DND-41 (cell line): ENCODE results near the gene COLEC12.

Experiments used
- ATAC-seq: fragments of 200-7000 bp; cut with Tn5 transposase; 3 replicates; pipeline ENCODE4 v1.9.1; 2021; ENCODE audit warnings: low read depth; ENCODE audit not compliant: insufficient read depth
- DNase-seq: peaks from one replicate; pipeline ENCODE4 v3.0.0-alpha.2; 2020
- H2AFZ ChIP-seq: 2 replicates; pipeline ENCODE4 v1.6.0; 2012; ENCODE audit warnings: low read depth, low read length
- H3K27ac ChIP-seq: 2 replicates; pipeline ENCODE4 v1.5.1; 2012; ENCODE audit warnings: low read length, inconsistent platforms
- H3K27me3 ChIP-seq: fragments of 200-600 bp; sonication (generic); 2 replicates; pipeline ENCODE4 v1.6.0; 2012; ENCODE audit warnings: low read length, mild to moderate bottlenecking, inconsistent platforms; ENCODE audit not compliant: insufficient read depth, poor library complexity
- H3K36me3 ChIP-seq: 2 replicates; pipeline ENCODE4 v1.5.1; 2012; ENCODE audit warnings: low read length, inconsistent platforms; ENCODE audit not compliant: insufficient read depth
- H3K4me1 ChIP-seq: 2 replicates; pipeline ENCODE4 v1.5.1; 2012; ENCODE audit warnings: mild to moderate bottlenecking, low read length; ENCODE audit not compliant: insufficient read depth
- H3K4me2 ChIP-seq: 2 replicates; pipeline ENCODE4 v1.6.0; 2012; ENCODE audit warnings: mild to moderate bottlenecking, moderate library complexity, low read length, inconsistent platforms; ENCODE audit not compliant: insufficient read depth
- H3K4me3 ChIP-seq, 2 experiments: fragments of 200-600 bp in 1 of 2; shearing (Covaris generic) in 1 of 2; 2 replicates each; pipeline ENCODE4 v1.5.1; 2012 to 2016; ENCODE audit warnings: inconsistent platforms in 2 of 2, low read length in 2 of 2, mild to moderate bottlenecking in 2 of 2, low read depth in 1 of 2, moderate library complexity in 1 of 2
- H3K79me2 ChIP-seq: 2 replicates; pipeline ENCODE4 v1.6.0; 2012; ENCODE audit warnings: low read length, inconsistent platforms; ENCODE audit not compliant: insufficient read depth
- H3K9ac ChIP-seq: 2 replicates; pipeline ENCODE4 v1.6.0; 2012; ENCODE audit warnings: low read depth, mild to moderate bottlenecking, inconsistent platforms, low read length, moderate library complexity
- H3K9me3 ChIP-seq: 2 replicates; pipeline ENCODE4 v1.5.1; 2012; ENCODE audit warnings: low read length, moderate library complexity, mild to moderate bottlenecking, inconsistent platforms; ENCODE audit not compliant: insufficient read depth, severe bottlenecking
- H4K20me1 ChIP-seq: 2 replicates; pipeline ENCODE4 v1.6.0; 2012; ENCODE audit warnings: low read length; ENCODE audit not compliant: insufficient read depth
- EZH2 ChIP-seq: IDR thresholded peaks from 3 replicates; pipeline ENCODE4 v1.6.1; 2012; ENCODE audit warnings: borderline replicate concordance, low read depth, mild to moderate bottlenecking, moderate library complexity, low read length, inconsistent platforms; ENCODE audit not compliant: severe bottlenecking
- TF ChIP-seq, protein P1 (sequence below): IDR thresholded peaks from 2 replicates; pipeline ENCODE4 v1.5.1; 2012; ENCODE audit warnings: borderline replicate concordance, low read length, moderate library complexity, mild to moderate bottlenecking; ENCODE audit not compliant: poor library complexity, severe bottlenecking; ENCODE audit errors: extremely low read depth

COLEC12 gene

DNA sequence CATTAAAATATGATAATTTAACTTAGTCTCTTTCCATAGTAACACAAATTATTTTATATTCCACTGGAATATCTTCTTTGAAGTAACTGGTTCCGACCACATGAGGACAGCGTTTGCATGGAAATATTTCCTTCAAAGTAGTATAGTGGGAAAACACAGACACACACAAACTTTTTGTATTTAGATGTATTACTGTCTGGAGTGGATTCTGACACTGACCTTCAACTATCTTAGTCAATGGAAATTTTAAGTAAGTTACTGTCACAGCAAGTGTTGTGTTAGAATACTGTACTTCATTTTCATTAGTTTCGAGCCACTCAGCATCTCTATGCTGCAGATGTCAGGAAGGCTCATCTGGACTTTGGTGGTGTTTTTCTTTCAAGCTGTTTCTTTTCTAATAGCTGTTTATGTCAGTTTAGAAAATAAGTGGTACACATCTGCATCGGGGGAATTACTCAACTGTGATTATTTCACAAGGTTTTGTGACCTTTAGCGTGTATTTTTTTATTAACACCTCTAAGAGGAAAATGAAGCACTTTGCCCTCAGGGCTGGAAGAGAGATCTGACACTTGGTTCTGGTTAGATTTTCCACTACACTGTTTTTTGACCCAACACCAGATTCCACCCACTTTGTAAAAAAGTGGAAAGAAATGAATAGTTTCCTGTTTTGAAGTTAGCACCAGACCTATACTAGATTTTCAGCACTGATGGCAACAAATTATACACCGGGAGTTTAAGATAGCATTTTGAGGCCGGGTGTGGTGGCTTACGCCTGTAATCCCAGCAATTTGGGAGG lies 213.8 kb downstream of the COLEC12 start:
- Histone ChIP-seq H3K4me1 (no peaks in the 10 kb centered on the region), H3K9me3 (no peaks in the 10 kb centered on the region), H3K4me3 (no peak overlapping the region), H3K4me2 (no peak overlapping the region), H3K79me2 (no peaks in the 10 kb centered on the region), H3K27ac (no peak overlapping the region), H3K9ac (no peak overlapping the region), H4K20me1 (no peaks in the 10 kb centered on the region), H3K27me3 (no peaks in the 10 kb centered on the region), H2AFZ (no peak overlapping the region), H3K36me3 (no peaks in the 10 kb centered on the region)
- ATAC-seq (no peak), DNase-seq (no peak)
- TF ChIP-seq, protein P1, sequence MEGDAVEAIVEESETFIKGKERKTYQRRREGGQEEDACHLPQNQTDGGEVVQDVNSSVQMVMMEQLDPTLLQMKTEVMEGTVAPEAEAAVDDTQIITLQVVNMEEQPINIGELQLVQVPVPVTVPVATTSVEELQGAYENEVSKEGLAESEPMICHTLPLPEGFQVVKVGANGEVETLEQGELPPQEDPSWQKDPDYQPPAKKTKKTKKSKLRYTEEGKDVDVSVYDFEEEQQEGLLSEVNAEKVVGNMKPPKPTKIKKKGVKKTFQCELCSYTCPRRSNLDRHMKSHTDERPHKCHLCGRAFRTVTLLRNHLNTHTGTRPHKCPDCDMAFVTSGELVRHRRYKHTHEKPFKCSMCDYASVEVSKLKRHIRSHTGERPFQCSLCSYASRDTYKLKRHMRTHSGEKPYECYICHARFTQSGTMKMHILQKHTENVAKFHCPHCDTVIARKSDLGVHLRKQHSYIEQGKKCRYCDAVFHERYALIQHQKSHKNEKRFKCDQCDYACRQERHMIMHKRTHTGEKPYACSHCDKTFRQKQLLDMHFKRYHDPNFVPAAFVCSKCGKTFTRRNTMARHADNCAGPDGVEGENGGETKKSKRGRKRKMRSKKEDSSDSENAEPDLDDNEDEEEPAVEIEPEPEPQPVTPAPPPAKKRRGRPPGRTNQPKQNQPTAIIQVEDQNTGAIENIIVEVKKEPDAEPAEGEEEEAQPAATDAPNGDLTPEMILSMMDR = peak; percentile 48
- no peak for TF ChIP-seq EZH2

DNA sequence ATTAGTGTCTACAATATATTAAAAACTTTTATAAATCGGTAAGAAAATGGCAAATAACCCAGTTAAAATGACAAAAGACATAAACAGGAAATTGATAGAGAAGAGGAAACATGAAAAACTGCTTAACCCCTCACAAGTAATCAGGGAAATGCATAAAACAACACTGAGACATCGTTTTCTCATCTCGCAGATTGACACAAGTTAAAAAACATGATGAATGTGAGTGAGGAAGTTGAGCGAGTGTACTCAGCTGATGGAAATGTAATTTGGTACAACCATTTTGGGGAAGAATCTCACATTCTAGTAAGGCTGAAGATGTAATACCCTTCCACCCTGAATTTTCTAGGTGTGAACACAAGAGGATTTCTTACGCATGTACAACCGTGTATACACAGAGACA lies 214.7 kb downstream of the COLEC12 start:
- no peak overlapping the region for H2AFZ ChIP-seq
- no peak overlapping the region for H3K4me2 ChIP-seq
- no peaks in the 10 kb centered on the region for H3K27me3 ChIP-seq
- no peaks in the 10 kb centered on the region for H3K4me1 ChIP-seq
- no peak overlapping the region for H3K4me3 ChIP-seq
- no peak for DNase-seq
- H3K9me3 ChIP-seq = no peaks in the 10 kb centered on the region
- TF ChIP-seq, protein P1 = no peak
- TF ChIP-seq EZH2 = no peak
- no peak for ATAC-seq
- no peaks in the 10 kb centered on the region for H3K36me3 ChIP-seq
- H4K20me1 ChIP-seq = no peaks in the 10 kb centered on the region
- no peaks in the 10 kb centered on the region for H3K79me2 ChIP-seq
- no peak overlapping the region for H3K9ac ChIP-seq
- no peak overlapping the region for H3K27ac ChIP-seq

DNA sequence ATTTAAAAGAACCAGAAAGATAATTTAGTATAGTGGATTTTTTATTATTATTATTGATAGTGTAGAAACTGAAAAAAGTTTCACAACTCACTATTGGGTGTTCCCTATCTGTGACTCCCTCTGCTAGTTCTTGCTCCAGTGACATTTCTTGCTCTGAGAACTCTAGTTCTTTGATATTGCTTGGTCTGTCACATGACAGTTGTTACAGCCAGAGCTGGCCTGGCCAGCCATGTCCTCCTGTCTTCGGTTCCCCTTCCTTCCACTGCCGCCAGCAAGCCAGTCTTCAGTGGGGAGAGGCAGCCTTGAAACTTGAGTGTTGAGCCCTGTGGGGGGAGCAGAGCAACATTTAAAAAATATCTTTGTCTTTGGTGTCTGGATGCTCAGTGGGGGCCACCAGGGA lies 225.0 kb downstream of the COLEC12 start:
- H3K79me2 ChIP-seq = no peaks in the 10 kb centered on the region
- ATAC-seq = no peak

More for the DNA sequence above, 225.0 kb downstream of the COLEC12 start:
- Histone ChIP-seq H3K9ac (no peak overlapping the region), H4K20me1 (no peaks in the 10 kb centered on the region), H3K4me2 (no peak overlapping the region), H3K9me3 (no peaks in the 10 kb centered on the region), H3K27ac (no peak overlapping the region), H3K4me1 (no peaks in the 10 kb centered on the region), H3K4me3 (no peak overlapping the region), H3K36me3 (no peaks in the 10 kb centered on the region), H3K27me3 (no peaks in the 10 kb centered on the region), H2AFZ (no peak overlapping the region)
- DNase-seq = no peak
- no peak for TF ChIP-seq EZH2
- TF ChIP-seq, protein P1 = no peak
